Myometrial cell (primary cell): ENCODE data around the gene SLC30A5. TPM values are rescaled to one million over a fixed set of nuclear protein-coding genes. Genes with fewer than 3 reads are reported as not detected.

Experiments used
- total RNA-seq: library from RNA; depleted of rRNA; stranded (reverse); fragments of >200 nt; gene quantifications from 2 replicates; pipeline ENCODE4 v1.2.3, GENCODE V29; 2015

SLC30A5 gene
- 50.5 and 77.4 TPM in 2 replicates for total RNA-seq

DNA sequence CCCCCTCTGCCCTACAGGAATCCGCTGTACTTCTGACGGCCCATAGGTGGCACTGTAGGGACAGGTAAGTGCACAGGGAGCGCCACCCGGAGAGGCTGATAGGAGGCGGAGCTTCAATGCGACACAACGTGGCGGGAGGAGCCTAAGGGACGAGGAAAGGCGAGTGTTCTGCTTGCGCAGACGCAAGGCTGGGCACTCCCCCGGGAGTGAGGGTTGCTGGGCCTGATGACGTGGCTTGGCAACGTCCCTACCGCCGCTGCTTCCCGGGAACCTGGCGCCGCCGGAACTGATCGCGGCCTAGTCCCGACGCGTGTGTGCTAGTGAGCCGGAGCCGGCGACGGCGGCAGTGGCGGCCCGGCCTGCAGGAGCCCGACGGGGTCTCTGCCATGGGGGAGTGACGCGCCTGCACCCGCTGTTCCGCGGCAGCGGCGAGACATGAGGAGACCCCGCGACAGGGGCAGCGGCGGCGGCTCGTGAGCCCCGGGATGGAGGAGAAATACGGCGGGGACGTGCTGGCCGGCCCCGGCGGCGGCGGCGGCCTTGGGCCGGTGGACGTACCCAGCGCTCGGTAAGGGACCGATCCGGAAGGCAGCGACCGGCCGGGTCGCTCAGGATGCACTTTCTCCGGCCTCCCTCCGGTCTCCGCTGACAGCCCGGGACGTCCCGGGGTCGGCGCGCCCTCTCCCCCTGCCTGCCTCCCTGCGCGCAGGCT is at the start of gene SLC30A5:
Gene SLC30A5, plus strand, starts transcription at position 244 of the 712 bp plus-strand sequence. Its CDS starts 242 bp downstream, at position 486.

DNA sequence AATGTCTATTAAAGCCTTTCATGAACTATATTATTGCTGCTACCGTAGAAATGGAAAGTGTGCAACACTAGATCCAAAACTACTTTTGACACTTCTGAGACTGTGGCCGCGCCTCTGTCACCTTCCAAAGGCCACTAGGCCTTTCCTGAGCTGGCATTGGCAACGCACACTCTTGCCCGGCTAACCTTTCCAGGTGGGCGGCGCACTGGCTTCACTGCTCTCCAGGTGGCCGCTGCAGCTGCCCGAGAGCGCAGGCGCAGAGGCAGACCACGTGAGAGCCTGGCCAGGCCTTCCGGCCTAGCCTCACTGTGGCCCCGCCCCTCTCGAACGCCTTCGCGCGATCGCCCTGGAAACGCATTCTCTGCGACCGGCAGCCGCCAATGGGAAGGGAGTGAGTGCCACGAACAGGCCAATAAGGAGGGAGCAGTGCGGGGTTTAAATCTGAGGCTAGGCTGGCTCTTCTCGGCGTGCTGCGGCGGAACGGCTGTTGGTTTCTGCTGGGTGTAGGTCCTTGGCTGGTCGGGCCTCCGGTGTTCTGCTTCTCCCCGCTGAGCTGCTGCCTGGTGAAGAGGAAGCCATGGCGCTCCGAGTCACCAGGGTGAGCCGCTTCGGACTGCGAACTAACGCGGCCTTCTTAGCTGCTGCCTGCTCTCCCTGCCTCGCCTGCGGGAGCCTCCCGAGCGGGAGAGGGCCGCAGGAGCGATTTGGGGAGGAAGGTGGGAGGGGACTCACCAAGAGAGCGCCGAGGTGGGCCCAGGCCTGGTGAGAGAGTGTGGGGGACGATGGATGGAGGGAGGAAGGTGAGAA is 73.1 kb downstream of the SLC30A5 start, which contains the start of gene CCNB1:
Gene CCNB1, plus strand, starts transcription at position 465 of the 807 bp plus-strand sequence. Its CDS starts 113 bp downstream, at position 578.

Other genes with a start within 250 kb of the SLC30A5 start
- gene CCNB1, start 73.1 kb downstream of the SLC30A5 start, total RNA-seq: 241 and 262 TPM in 2 replicates
- gene CENPH, start 95.6 kb downstream of the SLC30A5 start, total RNA-seq: 28.4 and 33.4 TPM in 2 replicates
- gene CDK7, start 140.9 kb downstream of the SLC30A5 start, total RNA-seq: 60.3 and 62.9 TPM in 2 replicates
- gene CCDC125, start 238.8 kb downstream of the SLC30A5 start, total RNA-seq: 2.9 and 5.8 TPM in 2 replicates